Activated naive CD4-positive, alpha-beta T cell treated with anti-CD3 and anti-CD28 coated beads, Interleukin-2, amount 50 U/mL, for 72 hours (primary cell): ENCODE results near the gene APOBEC3B. TPM values are rescaled to one million over a fixed set of nuclear protein-coding genes. Genes with fewer than 3 reads are reported as not detected.
"Not testable (repeated sequence)": the region's sequence is repeated elsewhere in the genome, so short reads cannot be mapped to it uniquely, and the experiment has no call there.

Experiments
- ATAC-seq, 2 donors: fragments of 150-1000 bp; cut with Tn5 transposase; 2 replicates each; pipeline ENCODE4 v1.10.0; 2021; ENCODE audit warnings: mild to moderate bottlenecking in 2 of 2, moderate library complexity in 2 of 2
- DNase-seq, 2 donors: peaks; one replicate each; pipeline ENCODE4 v3.0.0; 2021 to 2022; ENCODE audit warnings: low spot score in 2 of 2
- H3K27ac Mint-ChIP-seq, 2 donors: one replicate each; pipeline ENCODE4 v1.8.0; 2022; ENCODE audit warnings: mild to moderate bottlenecking in 2 of 2, mixed read lengths in 2 of 2
- H3K36me3 Mint-ChIP-seq, 2 donors: one replicate each; pipeline ENCODE4 v1.8.0; 2022; ENCODE audit warnings: mixed read lengths in 2 of 2
- H3K9me3 Mint-ChIP-seq, 2 donors: one replicate each; pipeline ENCODE4 v1.8.0; 2022; ENCODE audit warnings: mixed read lengths in 2 of 2
- total RNA-seq, 2 donors: library from RNA; stranded (reverse); gene quantifications; one replicate each; pipeline ENCODE4 v1.2.3, GENCODE V29; 2022

The APOBEC3B gene
- total RNA-seq, result 1 to 10 TPM; 6.4 to 9.6 TPM

DNA sequence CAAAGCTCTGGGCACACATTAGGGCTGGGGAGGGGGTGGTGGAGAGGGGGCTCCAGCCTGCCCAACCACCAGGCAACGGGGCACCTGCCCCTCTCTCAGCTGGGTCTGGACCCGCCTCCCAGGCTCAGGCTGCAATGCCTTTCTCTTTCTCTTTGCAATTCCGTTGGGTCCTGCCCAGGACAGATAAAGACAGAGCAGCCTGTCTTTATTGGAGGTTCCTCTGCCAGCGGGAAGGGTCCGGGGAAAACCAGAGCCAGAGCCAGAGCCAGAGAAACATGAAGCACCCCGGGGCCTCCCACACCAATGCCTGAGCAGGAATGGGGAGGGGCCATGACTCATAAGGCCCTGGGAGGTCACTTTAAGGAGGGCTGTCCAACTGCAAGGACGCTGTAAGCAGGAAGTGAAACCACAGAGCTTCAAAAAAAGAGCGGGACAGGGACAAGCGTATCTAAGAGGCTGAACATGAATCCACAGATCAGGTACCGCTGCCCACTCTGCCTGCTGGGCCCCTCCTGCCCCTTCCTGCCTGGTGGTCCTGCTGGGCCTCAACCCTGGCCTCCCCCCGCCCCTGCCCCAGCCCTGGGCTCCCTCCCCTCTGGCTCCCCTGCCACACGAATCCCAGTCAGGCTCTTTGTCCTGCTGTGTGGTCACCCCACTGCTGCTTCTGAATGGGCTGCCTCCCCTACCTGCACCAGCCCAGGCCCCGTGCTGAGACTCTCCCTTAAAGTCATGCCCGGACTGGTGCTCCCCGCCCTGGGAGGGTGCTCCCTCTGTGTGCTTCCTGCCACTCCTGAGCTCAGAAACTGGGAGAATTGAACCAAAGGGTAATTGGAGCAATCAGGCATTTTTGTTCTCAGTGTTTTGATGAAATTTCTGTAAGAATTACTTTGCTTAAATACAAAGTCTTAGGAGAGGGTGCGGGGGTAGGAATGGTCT, at the start of gene APOBEC3B:
TSS of gene APOBEC3B (plus strand) at position 356 of the 936 bp plus-strand sequence. CDS start at position 463, 107 bp downstream.
- ATAC-seq (peak; percentile 45 to 63), DNase-seq (peak; percentile 64 to 85)
- Mint-ChIP-seq H3K9me3 (peaks cover 0 to 6% of the 10 kb centered on the region in 2 donors), H3K36me3 (peaks cover 0 to 24% of the 10 kb centered on the region in 2 donors), H3K27ac (peak within 1 kb of the TSS; percentile 74 to 75)

DNA sequence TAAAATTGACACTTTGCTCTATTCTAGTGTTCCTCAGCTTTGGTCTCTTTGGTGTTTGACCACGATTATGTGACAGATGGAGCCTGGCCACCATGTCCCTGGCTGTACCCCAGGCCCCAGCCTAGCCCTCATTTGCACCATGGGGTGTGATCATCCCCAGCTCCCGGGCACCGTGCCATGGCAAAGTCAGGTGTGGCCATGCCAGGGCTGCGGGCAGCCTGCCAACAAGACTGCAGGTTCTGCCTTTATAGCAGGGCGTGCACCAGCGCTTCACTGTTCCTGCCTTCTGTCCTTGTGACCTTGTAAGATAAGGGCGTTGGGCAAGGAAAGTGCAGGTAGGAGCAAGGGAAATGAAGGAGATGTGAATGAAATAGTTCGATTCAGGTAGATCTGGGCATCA, 47.1 kb upstream of the APOBEC3B start:
- no peak for DNase-seq
- Mint-ChIP-seq H3K36me3 (no peaks in the 10 kb centered on the region), H3K27ac (no peak overlapping the region), H3K9me3 (no peaks in the 10 kb centered on the region)
- ATAC-seq, result no peak

DNA sequence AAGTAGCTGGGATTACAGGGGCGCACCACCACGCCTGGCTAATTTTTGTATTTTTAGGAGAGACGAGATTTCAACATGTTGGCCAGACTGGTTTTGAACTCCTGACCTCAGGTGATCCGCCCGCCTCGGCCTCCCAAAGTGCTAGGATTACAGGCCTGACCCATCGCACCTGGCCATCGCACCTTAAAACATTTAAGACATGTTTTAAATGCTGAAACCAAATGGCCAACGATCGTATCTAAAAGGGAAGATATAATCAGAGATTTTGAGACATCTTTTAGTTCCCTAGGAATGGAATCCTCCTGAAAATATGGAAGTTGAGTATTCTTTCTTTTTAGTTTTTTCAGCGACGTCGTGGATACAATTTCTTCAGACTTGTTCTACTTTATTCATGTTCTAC, 46.5 kb upstream of the APOBEC3B start:
- no peak overlapping the region for H3K27ac Mint-ChIP-seq
- no peaks in the 10 kb centered on the region for H3K36me3 Mint-ChIP-seq
- ATAC-seq, result no peak
- DNase-seq, result no peak
- no peaks in the 10 kb centered on the region for H3K9me3 Mint-ChIP-seq

DNA sequence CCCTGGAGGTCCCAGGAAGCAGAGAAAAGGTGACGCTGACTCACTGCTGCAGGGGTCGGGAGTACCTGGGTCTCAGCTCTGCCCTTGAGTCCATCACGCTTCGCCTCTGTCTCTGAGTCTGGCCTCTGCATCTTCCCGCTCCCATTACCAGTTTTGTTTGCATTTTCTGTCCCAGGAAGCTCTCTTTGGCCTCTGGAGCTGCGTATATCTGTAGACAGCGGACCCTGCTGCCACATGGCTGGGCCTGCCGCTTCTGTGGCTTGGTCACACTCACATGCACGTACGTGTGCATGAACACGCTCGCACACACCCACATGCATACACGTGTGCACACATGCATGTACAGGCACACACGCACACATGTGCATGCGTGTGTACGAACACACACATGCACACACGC, 45.6 kb upstream of the APOBEC3B start:
- Mint-ChIP-seq H3K9me3 (no peaks in the 10 kb centered on the region), H3K36me3 (no peaks in the 10 kb centered on the region), H3K27ac (no peak overlapping the region)
- DNase-seq (no peak), ATAC-seq (no peak)

DNA sequence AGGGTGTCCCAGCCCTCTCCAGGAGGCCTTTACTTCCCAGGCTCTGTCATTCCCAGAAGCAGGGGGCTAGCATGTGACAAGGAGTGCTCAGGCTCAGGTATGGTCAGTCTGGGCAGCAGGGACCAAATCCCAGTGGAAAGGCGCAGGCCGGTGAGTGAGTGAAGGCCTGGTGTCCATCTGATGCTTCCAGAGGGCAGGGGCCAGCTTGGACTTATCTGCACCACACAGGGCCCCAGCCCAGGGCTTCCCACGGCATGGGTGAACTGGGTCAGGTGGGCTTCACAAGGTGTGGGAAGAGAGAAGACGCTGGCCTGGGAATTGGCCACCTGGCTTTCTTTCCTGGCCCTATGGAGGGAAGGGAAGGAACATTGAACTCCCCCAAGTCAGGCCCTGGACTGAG, 45.1 kb upstream of the APOBEC3B start:
- Mint-ChIP-seq H3K36me3 (no peaks in the 10 kb centered on the region), H3K9me3 (no peaks in the 10 kb centered on the region), H3K27ac (no peak overlapping the region)
- no peak for ATAC-seq
- DNase-seq, result no peak

DNA sequence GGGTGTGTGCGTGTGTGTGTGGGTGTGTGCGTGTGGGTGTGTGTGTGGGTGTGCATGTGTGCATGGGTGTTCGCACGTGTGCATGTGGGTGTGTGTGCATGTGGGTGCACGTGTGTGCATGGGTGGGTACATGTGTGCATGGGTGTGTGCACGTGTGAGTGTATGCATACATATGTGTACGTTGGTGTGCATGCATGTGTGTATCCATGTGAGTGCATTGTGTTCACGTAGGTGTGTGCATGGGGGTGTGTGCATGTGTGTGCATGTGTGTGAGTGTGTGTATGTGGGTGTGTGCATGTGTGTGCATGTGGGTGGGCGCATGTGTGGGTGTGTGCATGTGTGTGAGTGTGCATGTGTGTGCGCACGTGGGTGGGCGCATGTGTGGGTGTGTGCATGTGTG, 44.6 kb upstream of the APOBEC3B start:
- DNase-seq (no peak), ATAC-seq (no peak)
- Mint-ChIP-seq H3K27ac (no peak overlapping the region), H3K36me3 (no peaks in the 10 kb centered on the region), H3K9me3 (no peaks in the 10 kb centered on the region)

DNA sequence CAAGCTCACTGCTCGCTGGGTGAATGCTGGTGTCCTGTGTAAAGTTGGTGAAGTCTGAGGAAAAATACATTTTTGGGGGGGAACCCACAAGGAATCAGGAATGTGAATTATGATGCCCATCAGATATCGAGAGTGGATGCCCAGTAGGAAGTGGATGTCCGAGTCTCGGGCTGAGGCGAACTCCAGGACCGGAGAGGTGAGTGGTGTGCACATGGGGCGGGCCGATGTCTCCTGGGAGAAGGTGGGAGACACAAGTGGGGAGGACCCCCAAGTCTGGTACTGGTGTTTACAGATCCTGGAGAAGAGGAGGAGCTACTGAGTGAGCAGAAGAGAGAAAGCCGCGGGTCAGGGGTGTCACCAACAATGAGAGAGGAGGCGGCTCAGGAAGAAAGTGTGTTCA, 43.9 kb upstream of the APOBEC3B start:
- no peaks in the 10 kb centered on the region for H3K36me3 Mint-ChIP-seq
- H3K9me3 Mint-ChIP-seq, result no peaks in the 10 kb centered on the region
- no peak for ATAC-seq
- no peak for DNase-seq
- no peak overlapping the region for H3K27ac Mint-ChIP-seq

DNA sequence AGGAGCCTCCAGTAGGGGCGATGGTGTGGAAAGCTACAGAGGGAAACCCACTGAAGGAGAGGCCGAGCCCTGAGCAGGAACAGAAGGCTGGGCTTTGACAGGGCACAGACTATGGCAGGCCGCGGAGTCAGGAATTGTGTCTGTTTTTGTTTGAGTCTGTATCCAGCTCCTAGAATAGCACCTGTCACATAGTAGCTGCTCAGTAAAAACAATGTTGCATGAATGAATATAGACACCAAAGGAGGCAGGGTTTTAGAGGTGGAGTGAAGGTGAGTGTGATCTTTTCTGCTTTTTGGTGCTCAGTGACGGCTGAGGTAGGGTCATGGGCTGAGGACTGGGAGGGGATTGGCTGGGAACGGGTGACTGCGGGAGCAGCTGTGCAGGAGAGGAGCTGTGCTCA, 43.2 kb upstream of the APOBEC3B start:
- Mint-ChIP-seq H3K27ac (no peak overlapping the region), H3K36me3 (no peaks in the 10 kb centered on the region), H3K9me3 (no peaks in the 10 kb centered on the region)
- ATAC-seq, result no peak
- DNase-seq, result no peak

DNA sequence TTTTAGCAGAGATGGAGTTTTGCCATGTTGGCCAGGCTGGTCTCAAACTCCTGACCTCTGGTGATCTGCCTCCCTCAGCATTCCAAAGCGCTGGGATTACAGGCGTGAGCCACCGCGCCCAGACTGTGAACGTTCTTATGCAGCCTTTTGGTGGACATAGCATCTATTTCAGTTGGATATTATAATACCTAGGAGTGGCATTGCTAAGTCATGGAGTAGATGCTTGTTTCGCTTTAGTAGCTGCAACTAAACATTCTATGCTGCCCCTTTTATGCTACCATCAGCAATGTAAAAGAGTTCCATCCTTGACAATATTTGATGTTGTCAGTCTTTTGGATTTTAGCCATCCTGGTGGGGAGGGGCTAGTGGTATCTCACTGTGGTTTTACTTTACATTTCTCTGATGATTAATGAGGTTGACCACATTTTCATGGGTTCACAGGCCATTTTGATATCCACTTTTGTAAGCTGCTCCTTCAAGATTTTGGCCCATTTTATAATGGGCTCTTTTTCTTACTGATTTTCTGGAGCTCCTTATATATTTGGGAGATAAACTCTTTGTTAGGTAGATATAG, 41.2 kb upstream of the APOBEC3B start:
- no peaks in the 10 kb centered on the region for H3K9me3 Mint-ChIP-seq
- H3K27ac Mint-ChIP-seq, result peak overlapping the region in 1 of 2 donors; percentile 84
- DNase-seq (peak in 1 of 2 donors; percentile 31), ATAC-seq (peak; percentile 18 to 25)
- no peaks in the 10 kb centered on the region for H3K36me3 Mint-ChIP-seq

DNA sequence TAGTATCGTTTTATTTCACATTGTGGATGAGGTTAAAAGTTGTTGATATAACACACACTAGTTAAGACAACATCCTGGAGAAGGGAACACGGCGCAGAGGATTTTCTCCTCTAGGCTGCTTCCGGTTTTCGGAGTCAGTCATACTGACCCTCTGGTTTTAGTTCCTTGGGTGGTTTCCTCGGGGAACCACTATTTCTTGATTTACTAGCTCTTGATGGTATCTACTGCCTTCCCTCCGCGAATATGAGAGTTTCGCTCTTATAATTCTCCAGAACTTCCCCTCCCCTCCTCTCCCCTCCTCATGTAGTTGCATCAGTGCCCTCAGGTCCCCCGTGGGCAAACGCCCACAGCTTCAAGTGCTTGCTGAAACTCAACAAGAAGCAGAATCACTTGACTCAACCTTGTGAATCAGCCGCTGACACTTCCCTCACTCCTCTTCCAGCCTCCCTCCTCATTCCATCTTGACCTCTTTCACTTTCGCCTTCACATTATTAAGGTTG, 40.6 kb upstream of the APOBEC3B start:
- Mint-ChIP-seq H3K36me3 (no peaks in the 10 kb centered on the region), H3K9me3 (no peaks in the 10 kb centered on the region), H3K27ac (peak overlapping the region; percentile 84 to 86)
- DNase-seq (peak; percentile 56 to 84), ATAC-seq (peak; percentile 92 to 94)

DNA sequence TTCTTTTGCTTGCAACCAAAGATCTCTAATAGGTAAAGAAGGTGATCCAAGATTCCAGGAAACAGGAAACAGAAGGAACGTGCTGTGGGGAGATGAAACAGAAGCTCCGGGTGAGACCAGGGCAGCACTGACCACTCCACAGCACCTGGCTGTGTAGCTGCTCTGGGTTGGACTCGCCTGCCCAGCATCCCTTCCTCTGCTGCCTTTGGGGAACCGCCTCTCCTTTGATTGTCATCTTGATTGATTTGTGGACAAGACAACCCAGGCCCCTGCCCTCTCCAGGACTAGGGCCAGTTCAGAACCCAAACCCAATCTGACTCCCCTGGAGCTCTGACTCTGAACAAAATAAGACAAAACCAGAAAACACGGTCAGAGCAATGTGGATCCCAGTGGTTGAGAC, 39.4 kb upstream of the APOBEC3B start:
- Mint-ChIP-seq H3K9me3 (no peaks in the 10 kb centered on the region), H3K36me3 (no peaks in the 10 kb centered on the region), H3K27ac (peak overlapping the region in 1 of 2 donors; percentile 34)
- ATAC-seq, result no peak
- DNase-seq, result no peak

DNA sequence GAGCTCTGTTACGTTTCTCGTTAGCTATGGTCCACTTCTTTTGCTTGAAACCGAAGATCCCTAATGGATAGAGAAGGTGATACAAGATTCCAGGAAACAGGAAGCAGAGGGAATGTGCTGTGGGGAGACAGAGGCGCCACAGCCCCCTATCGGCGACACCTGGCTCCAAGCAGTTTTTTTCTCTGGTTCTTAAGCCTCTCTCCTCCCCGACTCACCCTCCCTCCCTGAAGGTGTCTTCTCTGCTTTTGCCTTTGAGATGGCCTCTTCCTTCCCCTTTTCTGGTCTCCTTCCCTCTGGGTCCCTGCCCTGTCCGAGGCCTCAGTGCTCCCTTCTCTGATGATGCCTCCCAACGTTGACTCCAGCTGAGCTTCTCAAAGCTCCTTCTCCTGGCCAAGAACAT, 38.9 kb upstream of the APOBEC3B start:
- Mint-ChIP-seq H3K9me3 (no peaks in the 10 kb centered on the region), H3K36me3 (no peaks in the 10 kb centered on the region), H3K27ac (peak overlapping the region in 1 of 2 donors; percentile 34)
- DNase-seq, result peak in 1 of 2 donors; percentile 31
- ATAC-seq, result no peak

DNA sequence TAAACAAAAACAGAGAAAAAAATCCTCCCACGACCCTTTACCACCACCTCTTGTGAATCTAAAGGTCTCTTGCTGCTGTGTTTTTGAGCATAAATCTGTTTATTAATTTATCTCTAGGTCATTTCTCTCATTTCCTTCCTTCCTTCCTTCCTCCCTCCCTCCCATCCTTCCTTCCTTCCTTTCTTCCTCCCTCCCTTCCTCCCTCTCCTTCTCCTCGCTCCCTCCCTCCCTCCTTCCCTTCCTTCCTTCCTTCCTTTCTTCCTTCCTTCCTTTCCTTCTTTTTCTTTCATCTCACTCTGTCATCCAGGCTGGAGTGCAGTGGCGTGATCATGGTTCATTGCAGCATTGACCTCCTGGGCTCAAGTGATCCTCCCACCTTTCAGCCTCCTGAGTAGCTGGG, 38.3 kb upstream of the APOBEC3B start:
- ATAC-seq, result no peak
- DNase-seq, result no peak
- no peak overlapping the region for H3K27ac Mint-ChIP-seq
- H3K9me3 Mint-ChIP-seq, result no peaks in the 10 kb centered on the region
- no peaks in the 10 kb centered on the region for H3K36me3 Mint-ChIP-seq

DNA sequence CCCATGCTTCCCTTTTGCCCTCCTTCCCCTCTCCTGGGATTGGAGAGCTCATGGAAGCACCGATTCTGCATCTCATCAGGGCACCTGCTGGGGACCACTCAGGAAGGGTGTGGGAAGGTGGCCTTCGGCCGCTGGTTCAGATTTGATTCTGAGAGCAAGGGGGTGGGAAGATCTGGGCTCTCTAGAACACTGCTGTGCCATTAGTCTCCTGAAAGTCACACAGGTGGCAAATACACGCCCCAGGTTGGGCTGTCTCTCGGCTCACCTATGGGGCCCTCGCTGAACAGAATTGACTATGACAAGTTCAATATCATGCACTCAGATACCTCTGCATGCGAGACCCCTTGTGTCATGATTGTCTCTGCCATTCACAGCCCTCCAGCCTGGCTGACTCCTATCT, 37.5 kb upstream of the APOBEC3B start:
- ATAC-seq (no peak), DNase-seq (no peak)
- Mint-ChIP-seq H3K36me3 (no peaks in the 10 kb centered on the region), H3K27ac (no peak overlapping the region), H3K9me3 (no peaks in the 10 kb centered on the region)

DNA sequence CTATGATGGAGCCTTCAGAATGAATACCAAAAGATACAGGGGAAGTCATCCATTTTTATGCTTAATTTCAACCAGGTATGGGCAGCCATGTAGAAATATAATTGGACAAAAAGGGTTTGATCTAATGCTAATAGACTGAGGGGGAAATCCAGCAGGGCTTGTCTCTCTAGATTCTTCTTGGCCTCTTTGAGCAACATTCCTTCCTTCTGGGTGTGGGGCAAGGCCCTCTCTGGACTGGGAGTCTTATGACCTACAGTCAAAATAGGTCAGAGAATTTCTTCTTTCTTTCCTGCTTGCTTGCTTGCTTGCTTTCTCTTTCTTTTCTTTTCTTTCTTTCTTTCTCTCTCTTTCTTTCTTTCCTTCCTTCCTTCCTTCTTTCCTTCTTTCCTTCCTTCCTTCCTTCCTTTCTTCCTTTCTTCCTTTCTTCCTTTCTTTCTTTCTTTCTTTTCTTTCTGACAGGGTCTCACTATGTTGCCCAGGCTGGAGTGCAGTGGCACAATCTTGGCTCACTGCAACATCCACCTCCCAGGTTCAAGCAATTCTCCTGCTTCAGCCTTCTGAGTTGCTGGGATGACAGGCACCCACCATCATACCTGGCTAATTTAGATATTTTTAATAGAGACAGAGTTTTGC, 36.3 kb upstream of the APOBEC3B start:
- ATAC-seq, H3K36me3 Mint-ChIP-seq, DNase-seq, H3K9me3 Mint-ChIP-seq: not testable (repeated sequence)
- peak overlapping the region in 1 of 2 donors; percentile 22 for H3K27ac Mint-ChIP-seq

DNA sequence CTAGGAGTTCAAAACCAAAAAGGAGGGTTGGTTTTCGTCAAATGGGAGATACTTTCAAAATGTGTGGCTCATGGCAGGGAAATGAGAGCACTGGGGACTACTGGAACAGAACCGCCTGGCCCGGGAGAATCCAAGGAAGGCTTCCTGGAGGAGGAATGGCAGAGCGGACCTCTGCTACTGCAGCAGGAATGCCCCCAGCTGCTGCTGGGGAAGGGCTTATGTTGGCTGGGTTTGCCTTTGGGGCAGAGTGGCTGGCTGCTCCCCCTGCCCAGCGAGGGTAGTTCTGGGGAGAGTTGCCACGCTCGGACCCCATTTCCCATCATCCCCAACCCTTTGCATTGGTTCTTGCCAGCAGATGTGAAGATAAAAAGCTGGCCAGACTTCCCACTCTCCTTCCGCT, 35.4 kb upstream of the APOBEC3B start:
- H3K9me3 Mint-ChIP-seq, result no peaks in the 10 kb centered on the region
- no peak overlapping the region for H3K27ac Mint-ChIP-seq
- ATAC-seq, result no peak
- DNase-seq, result no peak
- no peaks in the 10 kb centered on the region for H3K36me3 Mint-ChIP-seq
